HG02763 (cell line): ENCODE results near the gene DOK5.

ENCODE experiments used
- ATAC-seq: cut with Tn5 transposase; IDR thresholded peaks from one replicate; pipeline ENCODE4 v1.9.1; 2021; ENCODE audit warnings: mild to moderate bottlenecking, moderate library complexity; ENCODE audit not compliant: unreplicated experiment

DOK5 gene

GRCh38 chr20:54606380-54606779 lies 131.0 kb downstream of the DOK5 start:
- ATAC-seq = no peak

GRCh38 chr20:54608039-54608745 lies 132.8 kb downstream of the DOK5 start:
- ATAC-seq = no peak

GRCh38 chr20:54608943-54609342 lies 133.6 kb downstream of the DOK5 start:
- no peak for ATAC-seq

DNA sequence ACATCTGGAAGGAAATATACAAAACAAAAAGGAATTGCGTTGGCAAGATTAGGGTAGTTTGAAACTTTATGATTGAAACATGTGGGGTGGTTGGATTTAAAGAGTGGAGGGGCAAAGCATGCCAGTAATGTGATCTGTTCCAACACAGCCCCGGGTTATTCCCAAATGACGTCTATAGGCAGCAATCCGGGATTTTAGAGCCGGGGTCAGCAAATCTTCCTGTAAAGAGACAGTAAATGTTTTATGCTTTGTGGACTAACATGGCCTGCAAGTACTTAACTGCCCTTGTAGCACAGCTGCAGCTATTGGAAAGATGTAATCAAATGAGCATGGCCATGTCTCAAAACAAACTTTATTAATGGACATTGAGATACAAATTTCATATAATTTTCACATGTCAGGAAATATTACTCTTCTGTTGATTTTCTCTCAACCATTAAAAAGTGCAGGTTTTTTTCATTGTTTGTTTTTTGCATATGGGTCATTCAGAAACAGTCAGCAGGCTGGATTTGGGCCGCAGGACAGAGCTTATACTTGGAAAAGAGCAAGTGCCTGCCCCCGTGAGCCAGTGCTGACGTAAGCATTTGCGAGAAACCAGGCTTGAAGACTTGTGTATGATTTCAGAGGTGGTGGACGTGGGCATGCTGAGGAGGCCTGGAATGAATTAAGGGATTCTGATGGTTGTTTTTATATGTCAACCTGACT lies 136.5 kb downstream of the DOK5 start:
- ATAC-seq = no peak

- no peak for ATAC-seq
These were observed 143.0 kb downstream of the DOK5 start for GRCh38 chr20:54618412-54618811.

GRCh38 chr20:54619181-54619580 lies 143.8 kb downstream of the DOK5 start:
- ATAC-seq = no peak

DNA sequence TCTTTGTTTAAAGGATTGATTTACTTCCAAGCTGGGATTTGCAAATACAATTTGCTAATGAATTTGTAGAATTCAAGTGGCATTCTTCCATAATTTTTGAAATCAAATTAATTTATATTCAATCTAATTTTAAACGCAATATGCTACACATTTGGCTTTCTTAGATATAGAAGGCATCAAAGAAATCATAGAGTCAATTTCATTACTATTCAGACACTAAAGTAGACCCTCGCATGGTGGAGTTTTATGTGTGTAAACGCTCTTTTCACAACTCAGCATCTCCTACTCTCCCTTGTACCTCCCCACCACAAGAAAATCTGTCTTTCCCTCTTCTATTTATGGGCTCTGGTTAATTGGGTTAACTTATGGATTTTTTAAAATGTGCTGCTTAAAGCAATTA lies 144.3 kb downstream of the DOK5 start:
- ATAC-seq = no peak

DNA sequence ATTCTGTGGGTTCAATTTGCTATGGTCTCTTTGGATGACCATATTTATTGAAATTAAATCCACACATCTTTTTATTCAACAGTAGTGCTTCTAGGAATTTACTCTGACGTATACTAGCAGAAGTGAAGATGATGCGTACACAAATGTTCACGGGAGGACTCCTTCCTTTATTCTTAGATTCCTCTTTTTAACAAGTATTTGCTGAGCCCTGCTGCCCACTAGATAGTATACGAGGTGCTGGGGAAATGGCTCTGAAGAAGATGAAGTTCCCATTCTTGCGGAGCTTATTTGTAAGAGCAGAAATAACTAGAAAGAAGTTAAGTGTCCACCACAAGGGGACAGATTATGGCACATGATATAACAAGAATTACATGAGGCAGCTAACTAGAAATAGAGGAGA lies 145.2 kb downstream of the DOK5 start:
- ATAC-seq = no peak

DNA sequence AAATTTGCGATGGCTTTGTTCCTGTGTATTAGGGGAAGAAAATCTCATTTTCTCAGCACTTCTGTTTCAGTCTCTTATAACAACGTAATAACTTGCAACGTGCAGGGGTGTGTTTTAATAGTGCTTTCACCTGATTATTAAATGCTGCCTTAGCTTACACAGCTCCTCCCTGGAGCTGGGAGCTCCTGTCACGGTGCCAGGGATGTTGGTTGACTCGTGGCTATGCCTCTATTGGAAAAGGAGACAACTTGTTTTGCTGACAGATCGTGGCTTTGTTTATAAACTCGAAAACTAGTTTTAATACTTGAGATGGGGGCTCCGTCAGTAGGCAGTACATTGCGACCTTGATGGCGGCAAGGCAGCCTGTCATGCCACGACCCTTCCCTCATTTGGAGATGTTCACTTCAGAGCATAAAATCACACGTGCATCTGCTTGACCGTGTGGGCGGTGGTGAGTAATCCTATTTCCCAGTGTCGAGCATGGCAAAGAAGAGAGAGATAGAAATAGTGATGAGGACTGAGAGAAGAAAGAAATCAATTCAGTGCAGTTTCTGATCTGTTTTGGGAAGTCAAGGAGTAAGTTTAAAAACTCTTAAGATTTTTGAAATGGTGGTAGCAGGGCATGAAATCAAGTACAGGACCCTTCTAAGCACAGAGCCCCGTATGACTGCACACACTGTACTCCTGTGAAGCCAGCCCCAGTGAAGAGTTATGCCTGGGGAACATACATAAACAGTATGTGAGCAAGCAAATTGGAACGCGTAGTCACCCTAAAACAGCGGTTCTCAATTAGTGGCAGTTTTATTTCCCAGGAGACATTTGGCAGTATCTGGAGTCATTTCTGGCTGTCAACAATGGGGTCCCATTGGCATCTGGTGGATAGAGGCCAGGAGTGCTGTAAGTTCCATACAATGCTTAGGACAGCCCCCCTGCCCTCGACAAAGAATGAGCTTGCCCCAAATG lies 147.2 kb downstream of the DOK5 start:
- ATAC-seq = no peak

- no peak for ATAC-seq
These were observed 148.7 kb downstream of the DOK5 start for GRCh38 chr20:54623991-54624569.

GRCh38 chr20:54624706-54625390 lies 149.5 kb downstream of the DOK5 start:
- ATAC-seq = no peak

DNA sequence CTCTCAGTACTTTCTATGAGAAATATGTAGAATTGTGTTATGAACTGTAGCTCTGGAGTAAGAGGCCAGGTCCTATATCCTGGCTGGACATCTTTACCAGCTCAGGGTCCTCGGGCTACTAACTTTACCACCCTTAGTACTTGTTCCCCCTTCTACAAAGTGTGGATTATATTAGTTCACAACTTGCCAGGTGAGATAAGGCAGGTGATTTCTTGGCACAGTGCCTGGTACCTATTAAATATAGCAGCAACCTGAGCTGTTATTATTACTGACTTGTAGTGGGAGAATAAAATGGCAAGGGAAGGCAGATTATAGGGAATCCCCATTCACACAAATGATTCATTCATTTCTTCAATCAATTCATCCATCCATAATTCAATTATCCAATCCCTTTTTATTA lies 150.1 kb downstream of the DOK5 start:
- ATAC-seq = no peak

GRCh38 chr20:54626126-54626525 lies 150.7 kb downstream of the DOK5 start:
- no peak for ATAC-seq

GRCh38 chr20:54629632-54630031 lies 154.2 kb downstream of the DOK5 start:
- ATAC-seq = no peak

DNA sequence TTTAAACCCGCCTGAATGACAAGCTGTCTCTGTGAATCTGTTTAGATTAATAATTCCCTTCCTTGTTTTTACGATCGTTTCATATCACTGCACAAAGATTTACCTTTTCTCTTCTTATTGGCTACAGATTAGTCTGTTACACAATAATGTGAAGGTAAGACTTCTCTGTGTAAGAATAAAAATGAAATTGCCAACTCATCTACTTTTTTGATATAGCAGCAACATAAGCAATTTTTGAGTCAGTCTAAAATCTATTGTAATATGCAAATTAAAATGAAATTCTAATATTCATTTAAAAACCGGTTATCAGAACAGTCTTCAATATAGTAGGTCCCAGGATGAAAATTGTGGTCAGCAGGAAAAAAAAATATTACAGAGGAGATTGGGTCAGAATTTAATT lies 155.2 kb downstream of the DOK5 start:
- no peak for ATAC-seq

GRCh38 chr20:54631059-54631458 lies 155.7 kb downstream of the DOK5 start:
- no peak for ATAC-seq

DNA sequence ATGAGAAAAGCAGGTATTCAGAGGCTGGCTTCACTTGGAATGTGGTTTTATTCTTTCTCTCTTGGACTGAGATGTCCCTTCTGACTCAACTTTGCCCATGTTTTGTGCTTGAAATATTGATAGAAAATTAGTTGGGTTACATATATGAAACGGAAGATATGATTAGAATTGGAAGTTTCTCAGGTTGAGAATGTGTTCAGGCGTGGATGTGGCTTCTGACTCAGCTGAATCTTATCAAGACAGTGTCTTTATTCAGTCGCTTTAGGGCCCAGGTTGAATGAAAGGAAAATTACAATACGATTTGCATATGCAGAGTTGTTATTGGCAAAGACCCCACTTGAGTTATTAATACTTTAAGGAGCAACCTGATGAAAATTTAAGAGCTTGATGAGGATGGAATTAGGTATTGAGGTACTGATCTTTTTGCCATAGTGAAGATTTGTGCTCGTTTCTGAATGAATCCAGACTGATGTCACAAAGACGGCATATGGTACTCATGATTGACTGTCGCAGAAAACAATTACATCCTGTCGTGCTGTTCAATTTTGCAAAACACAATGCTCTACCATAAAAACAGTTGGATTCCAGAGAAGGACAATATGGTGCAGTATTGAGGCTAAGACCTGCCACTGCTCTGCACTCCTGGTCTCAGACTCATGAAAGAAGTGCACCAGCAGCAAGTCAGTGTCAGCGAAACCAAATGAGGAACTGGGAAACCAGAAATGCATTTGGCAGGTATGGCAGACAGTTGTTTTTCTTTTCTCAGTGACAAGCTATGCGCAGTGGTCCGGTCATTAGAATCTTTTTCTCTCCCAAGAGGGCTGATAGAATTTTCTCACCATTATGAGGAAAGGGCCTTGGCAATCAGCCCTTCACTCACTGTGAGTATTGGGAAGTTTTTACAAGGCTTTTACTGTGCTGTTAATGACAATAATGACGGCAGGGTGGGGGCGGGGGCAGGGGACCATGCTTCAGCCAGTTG lies 158.3 kb downstream of the DOK5 start:
- peak; percentile 99 for ATAC-seq

- no peak for ATAC-seq
These were observed 161.2 kb downstream of the DOK5 start for GRCh38 chr20:54636575-54636974.

DNA sequence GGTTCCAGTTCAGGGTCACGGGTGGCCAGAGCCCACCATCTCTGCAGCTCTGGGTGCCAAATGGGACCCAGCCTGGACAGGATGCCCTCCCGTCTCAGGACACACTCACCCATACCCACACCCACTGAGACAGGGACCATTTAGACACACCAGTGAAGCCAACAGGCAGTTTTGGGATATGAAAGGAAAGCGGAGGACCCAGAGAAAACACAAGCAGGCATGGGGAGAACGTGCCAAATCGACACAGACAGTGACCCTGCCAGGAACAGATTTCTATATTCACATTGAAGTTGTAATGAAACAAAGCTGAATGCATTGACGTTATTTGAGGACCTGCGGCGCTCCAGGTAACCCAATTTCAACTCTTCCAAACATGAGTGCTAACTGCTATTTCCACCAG lies 164.5 kb downstream of the DOK5 start:
- ATAC-seq = no peak
